Erythroblast (primary cell): ENCODE results near the gene OR8G5.

Experiments
- DNase-seq, 2 experiments: peaks; one replicate each; lab custom pipeline; 2025; lab: John Stamatoyannopoulos, UW
- GATA1 ChIP-seq: IDR thresholded peaks from 2 replicates; pipeline ENCODE4 v1.6.1; 2011; ENCODE audit warnings: low read depth, mild to moderate bottlenecking, control low read depth, low read length, moderate library complexity
- POLR2A ChIP-seq: IDR thresholded peaks from 2 replicates; pipeline ENCODE4 v1.6.1; 2011; ENCODE audit warnings: mild to moderate bottlenecking, low read length

The OR8G5 gene

GRCh38 chr11:124311670-124312069 is 55.5 kb downstream of the OR8G5 start:
- TF ChIP-seq POLR2A (no peak), GATA1 (no peak)
- DNase-seq: no peak

- TF ChIP-seq GATA1 (no peak), POLR2A (no peak)
- DNase-seq: no peak
Measured at GRCh38 chr11:124313131-124313530, 57.0 kb downstream of the OR8G5 start.

GRCh38 chr11:124313849-124314248 is 57.7 kb downstream of the OR8G5 start, which contains the start of gene OR8D1:
Gene OR8D1, minus strand, starts transcription at chr11:124313949. Its CDS starts 3,183 bp downstream, at chr11:124310766.
- no peak for TF ChIP-seq POLR2A
- TF ChIP-seq GATA1: no peak
- no peak for DNase-seq

- no peak for DNase-seq
Measured at GRCh38 chr11:124315052-124315451, 58.9 kb downstream of the OR8G5 start.

More at GRCh38 chr11:124315052-124315451, 58.9 kb downstream of the OR8G5 start:
- TF ChIP-seq GATA1 (no peak), POLR2A (no peak)
